ENCODE data around the gene CORT.

The CORT gene

GRCh38 chr1:10479296-10479695 lies 29.5 kb downstream of the CORT start:
- DNase-seq, result no peak

GRCh38 chr1:10480614-10481013 lies 30.8 kb downstream of the CORT start:
- DNase-seq, result no peak

- peak in 1 of 2 donors; percentile 18 for DNase-seq
Observed at GRCh38 chr1:10484521-10484920, 34.7 kb downstream of the CORT start.

- DNase-seq, result no peak
Observed at GRCh38 chr1:10489291-10490055, 39.6 kb downstream of the CORT start.

- DNase-seq, result no peak
Observed at GRCh38 chr1:10490286-10490970, 40.6 kb downstream of the CORT start.

GRCh38 chr1:10494418-10494753 lies 44.6 kb downstream of the CORT start:
- DNase-seq, result no peak

GRCh38 chr1:10494754-10495474 lies 45.1 kb downstream of the CORT start:
- DNase-seq, result peak; percentile 67 to 83

- DNase-seq, result no peak
Observed at GRCh38 chr1:10495475-10495817, 45.6 kb downstream of the CORT start.

GRCh38 chr1:10495952-10496351 lies 46.1 kb downstream of the CORT start:
- DNase-seq, result no peak

- DNase-seq, result no peak
Observed at GRCh38 chr1:10497109-10497508, 47.3 kb downstream of the CORT start.

GRCh38 chr1:10498231-10498630 lies 48.4 kb downstream of the CORT start:
- no peak for DNase-seq

Measured in bone marrow (tissue), 2 donors.